ENCODE measurements around the gene SH3GL2.
A peak's percentile ranks its signal among the peaks of the same experiment; 100 is the strongest.

Gene SH3GL2

GRCh38 chr9:17635115-17635890, 56.4 kb downstream of the SH3GL2 start:
- no peak overlapping the region for H3K4me3 ChIP-seq (ENCODE audit: low read depth, low read length)
- no peak for TF ChIP-seq CTCF (IDR thresholded peaks at IDR 0.05; ENCODE audit: low read depth, low read length)
- in situ Hi-C loops (cut with HindIII; ENCODE audit: low sequenced_read_pairs) = no loop called here
- no peak for DNase-seq (ENCODE audit: low read depth, low spot score)

- H3K4me3 ChIP-seq (ENCODE audit: low read depth, low read length) = no peak overlapping the region
- TF ChIP-seq CTCF (IDR thresholded peaks at IDR 0.05; ENCODE audit: low read depth, low read length) = no peak
- in situ Hi-C loops (cut with HindIII; ENCODE audit: low sequenced_read_pairs) = no loop called here
- no peak for DNase-seq (ENCODE audit: low read depth, low spot score)
These were observed 57.5 kb downstream of the SH3GL2 start for GRCh38 chr9:17636349-17636748.

- no peak overlapping the region for H3K4me3 ChIP-seq (ENCODE audit: low read depth, low read length)
- in situ Hi-C loops (cut with HindIII; ENCODE audit: low sequenced_read_pairs) = no loop called here
- TF ChIP-seq CTCF (IDR thresholded peaks at IDR 0.05; ENCODE audit: low read depth, low read length) = no peak
- no peak for DNase-seq (ENCODE audit: low read depth, low spot score)
These were observed 58.0 kb downstream of the SH3GL2 start for GRCh38 chr9:17636821-17637220.

- no peak for TF ChIP-seq CTCF (IDR thresholded peaks at IDR 0.05; ENCODE audit: low read depth, low read length)
- DNase-seq (ENCODE audit: low read depth, low spot score) = no peak
- in situ Hi-C loops (cut with HindIII; ENCODE audit: low sequenced_read_pairs) = no loop called here
- no peak overlapping the region for H3K4me3 ChIP-seq (ENCODE audit: low read depth, low read length)
These were observed 58.4 kb downstream of the SH3GL2 start for GRCh38 chr9:17637229-17637628.

- in situ Hi-C loops (cut with HindIII; ENCODE audit: low sequenced_read_pairs) = no loop called here
- H3K4me3 ChIP-seq (ENCODE audit: low read depth, low read length) = no peak overlapping the region
- no peak for TF ChIP-seq CTCF (IDR thresholded peaks at IDR 0.05; ENCODE audit: low read depth, low read length)
- peak; percentile 23 for DNase-seq (ENCODE audit: low read depth, low spot score)
These were observed 69.7 kb downstream of the SH3GL2 start for GRCh38 chr9:17648516-17648915.

GRCh38 chr9:17651725-17652124, 72.9 kb downstream of the SH3GL2 start:
- H3K4me3 ChIP-seq (ENCODE audit: low read depth, low read length) = no peak overlapping the region
- in situ Hi-C loops (cut with HindIII; ENCODE audit: low sequenced_read_pairs) = no loop called here
- no peak for TF ChIP-seq CTCF (IDR thresholded peaks at IDR 0.05; ENCODE audit: low read depth, low read length)

More at GRCh38 chr9:17651725-17652124, 72.9 kb downstream of the SH3GL2 start:
- no peak for DNase-seq (ENCODE audit: low read depth, low spot score)
